MM.1S (cell line): ENCODE measurements around the gene TRABD2B.

Experiments
- EZH2 ChIP-seq: fragments of 300-600 bp; sonication (generic); optimal IDR thresholded peaks from 2 replicates; pipeline ENCODE3; 2017; ENCODE audit warnings: low read depth, mild to moderate bottlenecking, antibody characterized with exemption, low read length, mixed read lengths
- TF ChIP-seq, protein P1 (sequence below): fragments of 300-600 bp; sonication (generic); IDR thresholded peaks from 2 replicates; pipeline ENCODE4 v1.5.1; 2016; ENCODE audit warnings: antibody characterized with exemption, low read length, mixed read lengths

DNA sequence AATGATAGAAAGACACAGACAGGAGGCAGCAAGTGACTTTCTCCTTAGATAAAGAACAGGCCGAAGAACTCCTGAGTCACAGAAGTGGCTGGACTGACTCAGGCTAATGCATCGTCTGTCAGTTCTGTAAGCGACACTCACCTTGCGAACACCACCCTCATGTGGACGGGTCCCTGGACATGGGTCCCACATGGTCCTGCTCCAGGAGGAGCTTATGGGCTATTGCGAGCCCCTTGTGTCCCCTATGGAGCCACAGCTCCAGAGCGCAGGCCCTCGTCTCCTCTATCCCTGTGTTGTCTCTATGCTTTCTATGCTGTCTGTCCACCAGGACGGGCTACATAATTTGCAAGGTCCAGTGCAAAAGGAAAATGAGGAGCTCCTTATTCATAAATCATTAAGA lies 85.8 kb downstream of the TRABD2B start:
- TF ChIP-seq, protein P1, sequence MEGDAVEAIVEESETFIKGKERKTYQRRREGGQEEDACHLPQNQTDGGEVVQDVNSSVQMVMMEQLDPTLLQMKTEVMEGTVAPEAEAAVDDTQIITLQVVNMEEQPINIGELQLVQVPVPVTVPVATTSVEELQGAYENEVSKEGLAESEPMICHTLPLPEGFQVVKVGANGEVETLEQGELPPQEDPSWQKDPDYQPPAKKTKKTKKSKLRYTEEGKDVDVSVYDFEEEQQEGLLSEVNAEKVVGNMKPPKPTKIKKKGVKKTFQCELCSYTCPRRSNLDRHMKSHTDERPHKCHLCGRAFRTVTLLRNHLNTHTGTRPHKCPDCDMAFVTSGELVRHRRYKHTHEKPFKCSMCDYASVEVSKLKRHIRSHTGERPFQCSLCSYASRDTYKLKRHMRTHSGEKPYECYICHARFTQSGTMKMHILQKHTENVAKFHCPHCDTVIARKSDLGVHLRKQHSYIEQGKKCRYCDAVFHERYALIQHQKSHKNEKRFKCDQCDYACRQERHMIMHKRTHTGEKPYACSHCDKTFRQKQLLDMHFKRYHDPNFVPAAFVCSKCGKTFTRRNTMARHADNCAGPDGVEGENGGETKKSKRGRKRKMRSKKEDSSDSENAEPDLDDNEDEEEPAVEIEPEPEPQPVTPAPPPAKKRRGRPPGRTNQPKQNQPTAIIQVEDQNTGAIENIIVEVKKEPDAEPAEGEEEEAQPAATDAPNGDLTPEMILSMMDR, result no peak
- TF ChIP-seq EZH2, result no peak
